ENCODE results near the gene FRK.
"Not testable (repeated sequence)": the region's sequence is repeated elsewhere in the genome, so short reads cannot be mapped to it uniquely, and the experiment has no call there.

The FRK gene

DNA sequence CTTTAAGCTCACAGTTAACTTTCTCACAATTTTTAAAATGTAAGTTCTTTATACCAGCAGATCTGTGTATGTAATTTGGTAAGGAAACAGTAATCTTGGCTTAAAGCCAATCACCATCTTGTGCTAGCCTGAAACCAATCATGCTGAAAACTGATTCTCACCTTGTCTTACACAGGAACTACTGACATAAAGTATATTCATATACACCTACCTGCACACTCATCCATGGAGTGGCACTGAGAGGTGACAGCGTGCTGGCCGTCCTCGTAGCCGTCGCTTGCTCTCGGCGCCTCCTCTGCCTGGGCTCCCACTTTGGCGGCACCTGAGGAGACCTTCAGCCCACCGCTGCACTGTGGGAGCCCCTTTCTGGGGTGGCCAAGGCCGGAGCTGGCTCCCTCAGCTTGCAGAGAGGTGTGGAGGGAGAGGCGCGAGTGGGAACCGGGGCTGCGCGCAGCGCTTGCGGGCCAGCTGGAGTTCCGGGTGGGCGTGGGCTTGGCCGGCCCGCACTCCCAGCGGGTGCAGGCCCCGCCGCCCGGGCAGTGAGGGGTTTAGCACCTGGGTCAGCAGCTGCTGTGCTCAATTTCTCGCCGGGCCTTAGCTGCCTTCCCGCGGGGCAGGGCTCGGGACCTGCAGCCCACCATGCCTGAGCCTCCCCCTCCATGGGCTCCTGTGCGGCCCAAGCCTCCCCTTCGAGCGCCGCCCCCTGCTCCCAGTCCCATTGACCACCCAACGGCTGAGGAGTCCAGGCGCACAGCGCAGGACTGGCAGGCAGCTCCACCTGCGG lies 171.8 kb downstream of the FRK start:
- not testable (repeated sequence) for DNase-seq (ENCODE audit: low read depth in 2 of 2)

DNA sequence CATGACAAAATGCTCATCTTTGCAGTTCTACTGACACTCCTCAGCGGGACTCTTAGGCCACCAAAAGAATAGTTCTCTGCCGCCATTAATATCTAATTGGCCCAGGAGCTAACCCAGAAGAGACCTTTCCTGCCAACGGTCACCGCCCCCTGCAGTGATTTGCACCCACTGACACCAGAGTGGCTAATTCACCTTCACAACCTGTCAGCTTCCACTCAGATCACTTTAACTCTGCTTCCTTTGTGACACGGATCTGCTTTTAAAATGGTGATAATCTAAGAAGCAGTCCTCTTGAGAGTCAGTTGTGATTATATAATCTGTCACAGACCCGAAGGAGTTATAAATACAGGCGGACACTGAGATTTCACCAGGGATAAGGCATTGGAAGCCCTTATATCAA lies 172.8 kb downstream of the FRK start:
- no peak for DNase-seq (ENCODE audit: low read depth in 2 of 2)

DNA sequence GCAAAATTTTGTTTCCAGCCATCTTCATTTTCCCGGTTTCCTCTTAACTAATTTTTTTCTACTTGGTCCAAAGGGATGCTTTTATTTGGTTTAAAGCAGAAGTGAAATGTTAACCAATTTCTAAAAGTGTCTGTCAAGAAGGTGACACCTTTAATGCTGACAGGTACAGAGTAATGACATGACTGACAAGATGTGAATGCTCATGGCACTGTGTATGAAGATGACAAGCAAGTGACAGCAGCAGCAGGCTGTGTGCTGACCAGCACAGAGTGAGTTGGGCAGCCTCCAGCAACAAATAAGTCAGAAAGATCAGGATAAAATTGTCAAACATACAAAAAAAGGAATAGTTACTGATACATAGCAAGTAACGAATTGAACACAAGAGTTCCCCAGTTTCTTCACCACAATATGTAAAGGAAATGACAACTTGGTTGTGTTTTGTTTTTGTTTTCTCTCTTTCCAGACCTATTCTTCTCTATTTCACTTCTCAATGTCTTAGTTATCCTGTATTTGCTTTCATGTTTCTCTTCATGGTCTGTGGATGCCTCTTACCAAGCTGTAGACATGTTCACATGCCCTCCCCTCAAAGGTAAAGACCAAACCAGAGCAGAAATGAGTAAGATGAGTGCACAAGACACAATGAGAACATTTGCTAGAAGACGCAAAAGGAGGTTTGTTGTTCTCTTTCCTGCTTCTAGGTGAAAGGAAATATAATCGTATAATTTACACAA lies 174.9 kb downstream of the FRK start:
- DNase-seq (ENCODE audit: low read depth in 2 of 2): no peak

DNA sequence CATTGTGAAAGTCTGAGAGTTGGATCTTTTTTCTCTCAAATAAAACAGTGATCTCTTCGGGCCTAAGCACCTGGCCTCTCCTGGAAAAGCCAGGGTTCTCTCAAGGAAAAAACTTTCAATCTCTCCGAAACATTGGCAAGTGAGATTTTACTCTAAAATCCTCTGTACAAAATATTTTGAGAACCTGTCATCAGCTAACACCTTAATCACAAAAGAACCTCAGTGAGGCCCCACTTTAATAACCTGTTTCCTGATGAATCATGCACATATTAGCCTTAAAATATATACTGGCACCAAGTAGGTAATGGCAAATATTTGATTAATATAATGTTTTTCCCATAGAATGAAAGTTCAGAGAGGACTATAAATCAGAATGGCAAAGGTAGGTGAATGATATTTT lies 177.9 kb downstream of the FRK start:
- DNase-seq (ENCODE audit: low read depth in 2 of 2): no peak

DNA sequence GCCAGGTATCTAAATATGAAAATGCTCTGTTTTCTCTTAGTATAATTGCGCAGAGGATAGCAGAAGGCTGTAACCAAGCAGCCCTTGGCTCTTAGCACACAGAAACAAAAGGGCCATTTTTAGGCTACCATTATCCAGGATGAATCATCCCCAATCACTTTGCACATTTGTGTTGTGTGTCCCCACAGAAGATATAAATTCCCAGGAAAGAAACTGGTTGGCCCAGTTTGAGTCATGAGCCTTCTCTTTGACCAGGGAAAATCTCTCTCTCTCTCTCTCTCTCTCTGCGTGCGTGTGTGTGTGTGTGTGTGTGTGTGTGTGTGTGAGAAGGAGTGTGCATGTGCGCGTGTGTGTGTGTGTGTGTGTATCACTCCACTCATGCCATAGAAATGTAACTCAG lies 178.5 kb downstream of the FRK start:
- DNase-seq (ENCODE audit: low read depth in 2 of 2): no peak

Data from stimulated activated CD8-positive, alpha-beta memory T cell treated with anti-CD3 and anti-CD28 coated beads, Interleukin-15, amount 100 ng/mL, for 48 hours (primary cell).